ENCODE results near the gene SLC25A23. TPM values are rescaled to one million over a fixed set of nuclear protein-coding genes. Genes with fewer than 3 reads are reported as not detected.

The SLC25A23 gene
- total and polyA plus RNA-seq, 2 experiments from 2014 or later, result 25.7 to 96.4 TPM

- Histone ChIP-seq H3F3A (replicated peaks; ENCODE audit: low read depth) (peaks cover 24% of the 10 kb centered on the region), H2AFZ (no peak overlapping the region), H3K4me3 (no peak overlapping the region), H3K4me2 (no peak overlapping the region), H3K36me3 (ENCODE audit: insufficient read depth) (peaks cover 16% of the 10 kb centered on the region; the same call in 1 of the 2 replicates), H4K20me1 (replicated peaks; ENCODE audit: insufficient read depth) (peaks cover 9% of the 10 kb centered on the region; the same call in 1 of the 2 replicates), H3K27me3 (ENCODE audit: insufficient read depth) (no peaks in the 10 kb centered on the region), H3K79me2 (replicated peaks; ENCODE audit: insufficient read depth) (peaks cover 9% of the 10 kb centered on the region; the same call in 1 of the 2 replicates), H3K4me1 (ENCODE audit: insufficient read depth) (peaks cover 10% of the 10 kb centered on the region), H3K9me2 (ENCODE audit: insufficient read depth) (no peaks in the 10 kb centered on the region), H3K27ac (ENCODE audit: low read depth) (peak overlapping the region; percentile 94)
- DNase-seq (ENCODE audit: low spot score), result peak; percentile 73
- H3K4me3 Mint-ChIP-seq, result no peak overlapping the region
- H3K27ac Mint-ChIP-seq, result no peak overlapping the region; the same call in 1 of the 2 replicates
- ATAC-seq, result peak; percentile 28
- H3K9me3 Mint-ChIP-seq, result no peaks in the 10 kb centered on the region; the same call in 2 of the 3 replicates
- TF ChIP-seq EZH2 (IDR thresholded peaks at IDR 0.05; ENCODE audit: low read depth, unreplicated experiment) (no peak), CTCF (conservative IDR thresholded peaks at IDR 0.05; ENCODE audit: low read depth in 2 of 2) (peak in 1 of 2 experiments; percentile 33; a peak in 1 of 4 replicates)
- H3K4me1 Mint-ChIP-seq, result peaks cover 21% of the 10 kb centered on the region
- H3K27me3 Mint-ChIP-seq (ENCODE audit: insufficient read depth, low read depth, poor library complexity), result peaks cover 10% of the 10 kb centered on the region
- H3K36me3 Mint-ChIP-seq (ENCODE audit: low read depth), result peaks cover 59% of the 10 kb centered on the region
Observed at GRCh38 chr19:6413721-6414643, 45.6 kb downstream of the SLC25A23 start.

DNA sequence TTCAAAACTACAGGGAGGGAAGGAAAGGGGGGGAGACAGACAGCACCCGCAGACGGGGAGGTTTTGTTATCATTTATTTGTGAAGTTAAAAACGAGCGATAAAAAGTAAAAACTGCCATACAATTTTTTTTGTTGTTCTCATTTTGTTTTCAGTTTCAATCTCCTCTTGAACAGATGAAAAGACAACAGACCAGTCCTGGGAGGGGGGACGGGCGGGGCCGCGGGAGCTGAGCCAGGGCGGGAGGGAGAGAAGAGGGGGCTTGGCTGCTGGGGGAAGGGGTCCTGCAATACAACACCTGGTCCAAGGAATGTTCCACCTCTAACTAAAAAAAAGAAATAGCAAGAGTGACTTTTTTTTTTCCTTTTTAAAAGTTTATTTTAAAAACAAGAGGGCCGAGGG is 46.3 kb downstream of the SLC25A23 start:
- DNase-seq (ENCODE audit: low spot score), result peak; percentile 29
- Histone ChIP-seq H2AFZ (no peak overlapping the region), H3F3A (replicated peaks; ENCODE audit: low read depth) (peaks cover 24% of the 10 kb centered on the region), H4K20me1 (replicated peaks; ENCODE audit: insufficient read depth) (0 out of 2 replicates have a peak, but pooled peaks cover 8% of the 10 kb centered on the region), H3K4me3 (no peak overlapping the region), H3K79me2 (replicated peaks; ENCODE audit: insufficient read depth) (0 out of 2 replicates have a peak, but pooled peaks cover 7% of the 10 kb centered on the region), H3K4me2 (peak overlapping the region; percentile 62; the same call in 1 of the 2 replicates), H3K36me3 (ENCODE audit: insufficient read depth) (peaks cover 10% of the 10 kb centered on the region; the same call in 1 of the 2 replicates), H3K27me3 (ENCODE audit: insufficient read depth) (no peaks in the 10 kb centered on the region), H3K27ac (ENCODE audit: low read depth) (peak overlapping the region; percentile 94), H3K9me2 (ENCODE audit: insufficient read depth) (no peaks in the 10 kb centered on the region), H3K4me1 (ENCODE audit: insufficient read depth) (peaks cover 10% of the 10 kb centered on the region)
- ATAC-seq, result no peak
- Mint-ChIP-seq H3K4me3 (no peak overlapping the region), H3K36me3 (ENCODE audit: low read depth) (peaks cover 52% of the 10 kb centered on the region), H3K9me3 (no peaks in the 10 kb centered on the region; the same call in 2 of the 3 replicates), H3K27ac (no peak overlapping the region), H3K27me3 (ENCODE audit: insufficient read depth, low read depth, poor library complexity) (peaks cover 10% of the 10 kb centered on the region), H3K4me1 (peaks cover 21% of the 10 kb centered on the region)
- TF ChIP-seq JUNB (IDR thresholded peaks at IDR 0.05; ENCODE audit: unreplicated experiment) (no peak), ETS1 (IDR thresholded peaks at IDR 0.05) (no peak), NANOG (IDR thresholded peaks at IDR 0.05; ENCODE audit: borderline replicate concordance) (no peak), CREB1 (CRISPR knock-in tag; IDR thresholded peaks at IDR 0.05; ENCODE audit: low read depth) (no peak), REST (IDR thresholded peaks at IDR 0.05; ENCODE audit: unreplicated experiment) (no peak), ZNF114 (CRISPR knock-in tag; IDR thresholded peaks at IDR 0.05) (no peak), ZNF331 (CRISPR knock-in tag; IDR thresholded peaks at IDR 0.05; ENCODE audit: low read depth) (no peak), CTCF (conservative IDR thresholded peaks at IDR 0.05; ENCODE audit: low read depth in 2 of 2) (no peak), EZH2phosphoT487 (IDR thresholded peaks at IDR 0.05; ENCODE audit: unreplicated experiment) (no peak), EZH2 (IDR thresholded peaks at IDR 0.05; ENCODE audit: low read depth, unreplicated experiment) (no peak), POLR2AphosphoS5 (IDR thresholded peaks at IDR 0.05; ENCODE audit: low read depth) (no peak), STAT1 (IDR thresholded peaks at IDR 0.05; ENCODE audit: unreplicated experiment) (no peak)
